DND-41 (cell line): ENCODE data around the gene TSPAN11.

Source experiments
- ATAC-seq: fragments of 200-7000 bp; cut with Tn5 transposase; 3 replicates; pipeline ENCODE4 v1.9.1; 2021; ENCODE audit warnings: low read depth; ENCODE audit not compliant: insufficient read depth
- DNase-seq: peaks from one replicate; pipeline ENCODE4 v3.0.0-alpha.2; 2020
- H2AFZ ChIP-seq: 2 replicates; pipeline ENCODE4 v1.6.0; 2012; ENCODE audit warnings: low read depth, low read length
- H3K27ac ChIP-seq: 2 replicates; pipeline ENCODE4 v1.5.1; 2012; ENCODE audit warnings: low read length, inconsistent platforms
- H3K27me3 ChIP-seq: fragments of 200-600 bp; sonication (generic); 2 replicates; pipeline ENCODE4 v1.6.0; 2012; ENCODE audit warnings: low read length, mild to moderate bottlenecking, inconsistent platforms; ENCODE audit not compliant: insufficient read depth, poor library complexity
- H3K36me3 ChIP-seq: 2 replicates; pipeline ENCODE4 v1.5.1; 2012; ENCODE audit warnings: low read length, inconsistent platforms; ENCODE audit not compliant: insufficient read depth
- H3K4me1 ChIP-seq: 2 replicates; pipeline ENCODE4 v1.5.1; 2012; ENCODE audit warnings: mild to moderate bottlenecking, low read length; ENCODE audit not compliant: insufficient read depth
- H3K4me2 ChIP-seq: 2 replicates; pipeline ENCODE4 v1.6.0; 2012; ENCODE audit warnings: mild to moderate bottlenecking, moderate library complexity, low read length, inconsistent platforms; ENCODE audit not compliant: insufficient read depth
- H3K4me3 ChIP-seq, 2 experiments: fragments of 200-600 bp in 1 of 2; shearing (Covaris generic) in 1 of 2; 2 replicates each; pipeline ENCODE4 v1.5.1; 2012 to 2016; ENCODE audit warnings: inconsistent platforms in 2 of 2, low read length in 2 of 2, mild to moderate bottlenecking in 2 of 2, low read depth in 1 of 2, moderate library complexity in 1 of 2
- H3K79me2 ChIP-seq: 2 replicates; pipeline ENCODE4 v1.6.0; 2012; ENCODE audit warnings: low read length, inconsistent platforms; ENCODE audit not compliant: insufficient read depth
- H3K9ac ChIP-seq: 2 replicates; pipeline ENCODE4 v1.6.0; 2012; ENCODE audit warnings: low read depth, mild to moderate bottlenecking, inconsistent platforms, low read length, moderate library complexity
- H3K9me3 ChIP-seq: 2 replicates; pipeline ENCODE4 v1.5.1; 2012; ENCODE audit warnings: low read length, moderate library complexity, mild to moderate bottlenecking, inconsistent platforms; ENCODE audit not compliant: insufficient read depth, severe bottlenecking
- H4K20me1 ChIP-seq: 2 replicates; pipeline ENCODE4 v1.6.0; 2012; ENCODE audit warnings: low read length; ENCODE audit not compliant: insufficient read depth
- CTCF ChIP-seq: IDR thresholded peaks from 2 replicates; pipeline ENCODE4 v1.5.1; 2012; ENCODE audit warnings: borderline replicate concordance, low read length, moderate library complexity, mild to moderate bottlenecking; ENCODE audit not compliant: poor library complexity, severe bottlenecking; ENCODE audit errors: extremely low read depth
- EZH2 ChIP-seq: IDR thresholded peaks from 3 replicates; pipeline ENCODE4 v1.6.1; 2012; ENCODE audit warnings: borderline replicate concordance, low read depth, mild to moderate bottlenecking, moderate library complexity, low read length, inconsistent platforms; ENCODE audit not compliant: severe bottlenecking

TSPAN11 gene

GRCh38 chr12:30911207-30911606 lies 15.3 kb upstream of the TSPAN11 start:
- no peak for ATAC-seq
- Histone ChIP-seq H3K79me2 (no peaks in the 10 kb centered on the region), H3K27ac (no peak overlapping the region), H3K9ac (no peak overlapping the region), H2AFZ (no peak overlapping the region), H3K4me2 (no peak overlapping the region), H3K4me3 (no peak overlapping the region), H3K27me3 (peaks cover 3% of the 10 kb centered on the region), H3K4me1 (no peaks in the 10 kb centered on the region), H3K9me3 (no peaks in the 10 kb centered on the region), H4K20me1 (no peaks in the 10 kb centered on the region), H3K36me3 (no peaks in the 10 kb centered on the region)
- TF ChIP-seq CTCF (no peak), EZH2 (no peak)
- DNase-seq: no peak

GRCh38 chr12:30913323-30913722 lies 13.2 kb upstream of the TSPAN11 start:
- H3K27ac ChIP-seq: no peak overlapping the region
- no peaks in the 10 kb centered on the region for H3K4me1 ChIP-seq
- H2AFZ ChIP-seq: no peak overlapping the region
- no peak overlapping the region for H3K4me2 ChIP-seq
- no peaks in the 10 kb centered on the region for H4K20me1 ChIP-seq
- H3K79me2 ChIP-seq: no peaks in the 10 kb centered on the region
- no peak overlapping the region for H3K4me3 ChIP-seq
- no peak for TF ChIP-seq EZH2
- no peak for TF ChIP-seq CTCF
- no peak overlapping the region for H3K9ac ChIP-seq
- H3K36me3 ChIP-seq: no peaks in the 10 kb centered on the region
- DNase-seq (no peak), ATAC-seq (no peak)
- H3K9me3 ChIP-seq: no peaks in the 10 kb centered on the region
- H3K27me3 ChIP-seq: peaks cover 9% of the 10 kb centered on the region

GRCh38 chr12:30914986-30915591 lies 11.5 kb upstream of the TSPAN11 start:
- Histone ChIP-seq H3K36me3 (no peaks in the 10 kb centered on the region), H3K4me2 (no peak overlapping the region), H3K4me1 (no peaks in the 10 kb centered on the region), H3K9ac (no peak overlapping the region), H4K20me1 (no peaks in the 10 kb centered on the region), H3K27me3 (peaks cover 9% of the 10 kb centered on the region), H3K27ac (no peak overlapping the region), H3K9me3 (no peaks in the 10 kb centered on the region), H3K4me3 (no peak overlapping the region), H2AFZ (no peak overlapping the region), H3K79me2 (no peaks in the 10 kb centered on the region)
- DNase-seq (no peak), ATAC-seq (no peak)
- TF ChIP-seq CTCF (no peak), EZH2 (no peak)
